Esophagus muscularis mucosa (tissue), 3 donors: ENCODE results near the gene SCGB3A1.

Experiments
- CTCF ChIP-seq, 3 experiments: fragments of 200-600 bp in 2 of 3; fragments of 450-650 bp in 1 of 3; sonication (generic) in 2 of 3; IDR thresholded peaks; one replicate each; pipeline ENCODE4 v1.5.1; 2017 to 2019; ENCODE audit warnings: antibody characterized with exemption in 3 of 3, mild to moderate bottlenecking in 2 of 3, moderate library complexity in 1 of 3
- POLR2AphosphoS5 ChIP-seq, 2 donors: sonication (generic); formaldehyde crosslinking; IDR thresholded peaks; one replicate each; pipeline ENCODE4 v1.6.1; 2017; ENCODE audit warnings: antibody characterized with exemption in 2 of 2

DNA sequence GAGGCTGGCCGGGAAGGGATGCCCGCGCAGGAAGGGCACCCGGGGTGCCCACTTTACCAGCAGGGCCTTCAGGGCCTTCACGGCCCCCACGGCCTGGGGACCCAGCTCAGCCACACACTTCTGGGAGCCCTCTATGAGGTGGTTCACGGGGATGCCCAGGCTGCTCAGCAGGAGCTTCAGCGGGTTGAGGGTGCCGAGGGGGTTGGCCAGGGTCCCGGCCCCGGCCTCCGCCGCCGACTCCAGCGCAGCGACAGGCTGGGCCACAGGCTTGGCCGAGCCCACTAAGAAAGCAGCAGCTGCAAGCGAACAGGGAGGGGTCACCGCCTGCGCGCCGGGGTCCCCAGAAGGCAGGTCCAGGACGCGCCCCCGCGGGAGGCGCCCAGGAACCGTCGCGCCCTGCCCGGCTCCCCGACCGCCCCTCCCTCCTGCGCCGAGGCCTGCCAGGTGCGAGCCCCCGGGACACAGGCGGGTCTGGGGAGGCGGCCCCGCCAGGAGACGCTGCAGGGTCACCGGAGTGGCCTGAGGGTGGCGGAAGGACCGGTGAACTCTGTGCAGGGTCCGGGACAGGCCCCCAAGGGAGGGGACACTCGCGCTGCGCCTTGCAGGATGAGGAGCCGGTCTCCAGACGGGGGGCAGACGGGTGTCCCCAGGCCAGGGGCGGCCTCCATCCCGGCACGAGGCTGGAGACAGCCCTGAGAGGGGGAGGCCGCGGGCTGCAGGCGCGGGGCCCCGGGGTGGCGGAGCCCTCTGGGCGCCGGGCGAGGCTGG, 572 bp downstream of the SCGB3A1 start:
- TF ChIP-seq CTCF (IDR thresholded peaks at IDR 0.05), result no peak
- TF ChIP-seq POLR2AphosphoS5 (IDR thresholded peaks at IDR 0.05), result no peak
